Ovary (tissue), 10 donors: ENCODE measurements around the gene CD164L2. TPM values are rescaled to one million over a fixed set of nuclear protein-coding genes. Genes with fewer than 3 reads are reported as not detected.
A peak's percentile ranks its signal among the peaks of the same experiment; 100 is the strongest.
"Not testable (repeated sequence)": the region's sequence is repeated elsewhere in the genome, so short reads cannot be mapped to it uniquely, and the experiment has no call there.

ENCODE experiments used
- DNase-seq, 5 donors: peaks; one replicate each; pipeline ENCODE4 v3.0.0-alpha.2; 2019 to 2020
- H3K27ac ChIP-seq, 2 donors: fragments of 200-600 bp; one replicate each; pipeline versions ENCODE4 v1.5.1 to v1.8.0; 2019 to 2022
- H3K27me3 ChIP-seq: fragments of 200-600 bp; one replicate; pipeline ENCODE4 v1.8.0; 2022
- H3K36me3 ChIP-seq: fragments of 200-600 bp; sonication (generic); one replicate; pipeline ENCODE4 v1.5.1; 2019
- H3K4me1 ChIP-seq: one replicate; pipeline ENCODE4 v1.8.1; 2013; ENCODE audit warnings: mild to moderate bottlenecking, moderate library complexity; ENCODE audit not compliant: insufficient read depth
- H3K4me3 ChIP-seq: fragments of 200-600 bp; sonication (generic); one replicate; pipeline ENCODE4 v1.5.1; 2017
- H3K9me3 ChIP-seq, 2 donors: fragments of 200-600 bp in 1 of 2; sonication (generic) in 1 of 2; one replicate each; pipeline versions ENCODE4 v1.5.1 to v1.8.1; 2013 to 2019; ENCODE audit warnings: mild to moderate bottlenecking in 1 of 2, moderate library complexity in 1 of 2
- CTCF ChIP-seq, 3 donors: fragments of 450-650 bp in 2 of 3; fragments of 200-600 bp in 1 of 3; IDR thresholded peaks; one replicate each; pipeline versions ENCODE4 v1.5.1 to v1.8.0; 2016 to 2022; ENCODE audit warnings: antibody characterized with exemption in 3 of 3, mild to moderate bottlenecking in 1 of 3
- EP300 ChIP-seq: sonication (generic); formaldehyde crosslinking; IDR thresholded peaks from one replicate; pipeline ENCODE4 v1.6.1; 2017; ENCODE audit warnings: antibody characterized with exemption
- POLR2A ChIP-seq: fragments of 450-650 bp; IDR thresholded peaks from one replicate; pipeline ENCODE4 v1.6.1; 2017; ENCODE audit warnings: antibody characterized with exemption, mild to moderate bottlenecking, moderate library complexity
- WGBS, 3 donors: extraction: QIAGEN DNeasy Blood & Tissue Kit in 1 of 3; methylation state at CpG; one replicate each; pipeline versions ENCODE4 v1.1.5 to v1.1.7; 2013 to 2017; 5-methylcytosine and 5-hydroxymethylcytosine counted together
- intact Hi-C, 4 donors: fragments of 100-400 bp; cut with DNase I; formaldehyde crosslinking; loops; one replicate each; pipeline versions ENCODE4 v1.11.0 to v1.15.1; 2022 to 2023
- long read RNA-seq, 3 donors: library from polyadenylated mRNA in 2 of 3; unstranded in 2 of 3; transcript quantifications; one replicate each; pipeline ENCODE4 v2.0.0 and lab custom pipeline, GENCODE V29; 2021 to 2026
- polyA plus RNA-seq, 2 donors: library from polyadenylated mRNA; stranded (reverse); fragments of 200-250 nt in 1 of 2; fragments of 350-450 nt in 1 of 2; fragmentation: Illumina TruSeq in 1 of 2; extraction: RNeasy Lipid Tissue Mini Kit (QIAGEN cat#74804) in 1 of 2; gene quantifications; one replicate each; pipeline ENCODE4 v1.2.3, GENCODE V29; 2013 to 2014
- total RNA-seq, 7 donors: library from RNA; depleted of rRNA in 2 of 7; stranded (reverse); fragments of >200 nt in 2 of 7; fragmentation: NEBNext Ultra II Directional in 3 of 7; extraction: Animal tissue kit (Norgen Biotek cat#: 25700) in 3 of 7; gene quantifications; one replicate each; pipeline versions ENCODE4 v1.1.0 to v1.2.4, GENCODE V29; 2016 to 2023
- donor health status: DM: no; HTN: no; CAD: no; lungs with moderate emphysema.
- donor health status: DM: no; HTN: no; CAD: no.
- donor health status: Bipolar disorder and iron deficiency.
- donor health status: DM: yes; HTN: yes; CAD: no.
- donor health status: DM: no; HTN: no; CAD: no.
- donor health status: DM: yes; HTN: yes; CAD: no.

The CD164L2 gene
- total RNA-seq (10 to 100 TPM in 1 of 7 donors, 1 to 10 TPM in 1, under 1 TPM in 3, not detected in 2; 0.52 to 15.5 (median 0.89) TPM), polyA plus RNA-seq (under 1 TPM in 1 of 2 donors, not detected in 1; 0.06 TPM)
- long read RNA-seq, donor 1: 0 reads
- long read RNA-seq, donor 2, partial matches to known transcripts: 0 of 2 reads
- long read RNA-seq, donor 2, other reads (novel, unspliced or antisense): 0 of 2 reads
- long read RNA-seq, donor 3: 0 reads

- intact Hi-C loops: no loop called here
- Histone ChIP-seq H3K36me3 (no peaks in the 10 kb centered on the region), H3K9me3 (no peaks in the 10 kb centered on the region), H3K4me3 (no peak within 1 kb of the TSS), H3K27me3 (no peaks in the 10 kb centered on the region), H3K27ac (no peak within 1 kb of the TSS), H3K4me1 (no peaks in the 10 kb centered on the region)
- no peak for TF ChIP-seq EP300
- no peak for TF ChIP-seq POLR2A
- TF ChIP-seq CTCF (IDR thresholded peaks at IDR 0.05): no peak
- WGBS, 3 donors: 10 to 14% (median 13%) methylated on average over 41 to 43 of the region's 43 CpGs
- no peak for DNase-seq
Measured at GRCh38 chr1:27383039-27383605, at the start of gene CD164L2. CD164L2 (minus strand) TSS chr1:27383333; CDS start chr1:27383239, 94 bp downstream.

- not testable (repeated sequence) for H3K27ac ChIP-seq, H3K9me3 ChIP-seq, DNase-seq, H3K36me3 ChIP-seq, H3K27me3 ChIP-seq, H3K4me3 ChIP-seq
- intact Hi-C loops: loop anchor here in 3 of 4 donors (10.0 kb wide), 1 partner anchor 52 kb away; no protein-coding TSS in a partner anchor
- H3K4me1 ChIP-seq: peaks cover 26% of the 10 kb centered on the region
- WGBS, 3 donors: 13 to 40% (median 29%) methylated on average over 1 of the region's 1 CpG
Measured at GRCh38 chr1:27432725-27433124, 49.6 kb upstream of the CD164L2 start.

GRCh38 chr1:27431601-27431940, 48.4 kb upstream of the CD164L2 start:
- no peaks in the 10 kb centered on the region for H3K27me3 ChIP-seq
- WGBS, 3 donors: 89 to 92% (median 91%) methylated on average over 2 of the region's 2 CpGs
- TF ChIP-seq EP300 (no peak), CTCF (IDR thresholded peaks at IDR 0.05) (no peak), POLR2A (no peak)
- H3K36me3 ChIP-seq: no peaks in the 10 kb centered on the region
- H3K9me3 ChIP-seq: no peaks in the 10 kb centered on the region
- H3K4me3 ChIP-seq: no peak overlapping the region
- H3K27ac ChIP-seq: no peak overlapping the region
- intact Hi-C loops: loop anchor here in 3 of 4 donors (10.0 kb wide), 1 partner anchor 53 kb away; no protein-coding TSS in a partner anchor
- no peak for DNase-seq
- peaks cover 26% of the 10 kb centered on the region for H3K4me1 ChIP-seq

GRCh38 chr1:27430903-27431600, 47.9 kb upstream of the CD164L2 start:
- H3K27me3 ChIP-seq: no peaks in the 10 kb centered on the region
- H3K27ac ChIP-seq: peak overlapping the region in 1 of 2 donors; percentile 14
- no peaks in the 10 kb centered on the region for H3K36me3 ChIP-seq
- no peak overlapping the region for H3K4me3 ChIP-seq
- no peaks in the 10 kb centered on the region for H3K9me3 ChIP-seq
- intact Hi-C loops: loop anchor here in 3 of 4 donors (10.0 kb wide), 1 partner anchor 54 kb away; no protein-coding TSS in a partner anchor
- peaks cover 24% of the 10 kb centered on the region for H3K4me1 ChIP-seq
- DNase-seq: no peak
- TF ChIP-seq CTCF (IDR thresholded peaks at IDR 0.05) (no peak), EP300 (no peak), POLR2A (no peak)
- 2 to 3% (median 2%) methylated on average over 1 of the region's 1 CpG for WGBS, 3 donors

- no peak for TF ChIP-seq POLR2A
- TF ChIP-seq CTCF (IDR thresholded peaks at IDR 0.05): no peak
- TF ChIP-seq EP300: no peak
- DNase-seq: no peak
- H3K9me3 ChIP-seq: no peaks in the 10 kb centered on the region
- no peaks in the 10 kb centered on the region for H3K36me3 ChIP-seq
- H3K27ac ChIP-seq: no peak overlapping the region
- intact Hi-C loops: no loop called here
- WGBS, 3 donors: 26 to 41% (median 26%) methylated on average over 2 of the region's 2 CpGs
- no peak overlapping the region for H3K4me3 ChIP-seq
- no peaks in the 10 kb centered on the region for H3K27me3 ChIP-seq
- peaks cover 15% of the 10 kb centered on the region for H3K4me1 ChIP-seq
Measured at GRCh38 chr1:27429029-27429425, 45.9 kb upstream of the CD164L2 start.
